Measurements from ENCODE around the gene SLC4A3. TPM values are rescaled to one million over a fixed set of nuclear protein-coding genes. Genes with fewer than 3 reads are reported as not detected.

Gene SLC4A3
- total and polyA plus RNA-seq, 2 of the 13 experiments (the other 11 are each of a cell fraction or from before 2014, with no cell fraction given) = 0.18 to 0.95 TPM

DNA sequence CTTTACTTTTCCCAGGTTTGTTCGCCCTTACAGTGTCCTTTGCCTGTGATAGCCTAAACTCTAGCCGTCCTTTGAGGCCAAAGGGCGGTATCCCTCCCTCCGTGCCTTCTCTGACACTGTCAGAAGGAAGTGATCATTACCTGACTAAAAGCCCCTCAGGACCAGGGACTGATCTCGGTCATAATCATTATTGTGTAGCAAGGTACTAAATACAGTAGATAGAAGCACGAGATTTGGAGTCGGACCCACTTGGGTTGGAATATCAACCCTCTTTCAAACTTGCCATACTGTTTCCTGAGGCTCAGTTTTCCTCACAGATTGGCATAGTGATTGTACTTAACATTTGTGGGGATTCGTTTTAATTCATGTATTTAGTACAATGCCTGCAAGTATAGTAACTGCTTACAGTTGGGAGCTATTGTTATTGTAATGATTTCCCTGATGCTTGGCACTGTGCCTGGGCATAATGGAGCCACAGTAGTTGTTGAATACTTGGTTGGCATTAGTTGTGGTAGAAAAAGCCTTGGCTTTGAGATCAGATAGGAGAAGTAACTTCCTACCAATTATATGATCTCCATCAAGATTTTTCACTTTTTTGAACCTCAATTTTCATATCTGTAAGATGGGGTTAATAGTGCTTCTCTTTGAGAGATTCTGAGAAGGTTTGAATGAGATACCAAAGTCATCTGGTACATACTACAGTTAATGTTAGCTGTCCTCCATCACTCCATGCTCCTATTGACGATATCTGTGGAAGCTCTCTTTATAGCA, 28.9 kb upstream of the SLC4A3 start (continued):
- TF ChIP-seq ZFYVE20 (CRISPR knock-in tag; IDR thresholded peaks at IDR 0.05; ENCODE audit: borderline replicate concordance, low read depth) (no peak), SMC3 (IDR thresholded peaks at IDR 0.05; ENCODE audit: low read length) (peak; percentile 14; the same call in 1 of the 2 replicates), ZNF619 (CRISPR knock-in tag; IDR thresholded peaks at IDR 0.05) (0 out of 2 replicates have a peak, but pooled peaks have one; percentile 13), ZNF724P (CRISPR knock-in tag; IDR thresholded peaks at IDR 0.05; ENCODE audit: borderline replicate concordance) (no peak), ZNF230 (CRISPR knock-in tag; IDR thresholded peaks at IDR 0.05) (peak; percentile 71; the same call in 1 of the 2 replicates), ZFP1 (CRISPR knock-in tag; IDR thresholded peaks at IDR 0.05) (0 out of 2 replicates have a peak, but pooled peaks have one; percentile 4), ZNF816 (CRISPR knock-in tag; IDR thresholded peaks at IDR 0.05; ENCODE audit: borderline replicate concordance) (peak; percentile 47; the same call in 1 of the 2 replicates), ZSCAN22 (CRISPR knock-in tag; IDR thresholded peaks at IDR 0.05) (no peak), ZNF160 (CRISPR knock-in tag; IDR thresholded peaks at IDR 0.05) (0 out of 2 replicates have a peak, but pooled peaks have one; percentile 61), ASH2L (IDR thresholded peaks at IDR 0.05; ENCODE audit: insufficient read length, low read depth, low read length) (peak; percentile 67)
- TF ChIP-seq, protein P1, sequence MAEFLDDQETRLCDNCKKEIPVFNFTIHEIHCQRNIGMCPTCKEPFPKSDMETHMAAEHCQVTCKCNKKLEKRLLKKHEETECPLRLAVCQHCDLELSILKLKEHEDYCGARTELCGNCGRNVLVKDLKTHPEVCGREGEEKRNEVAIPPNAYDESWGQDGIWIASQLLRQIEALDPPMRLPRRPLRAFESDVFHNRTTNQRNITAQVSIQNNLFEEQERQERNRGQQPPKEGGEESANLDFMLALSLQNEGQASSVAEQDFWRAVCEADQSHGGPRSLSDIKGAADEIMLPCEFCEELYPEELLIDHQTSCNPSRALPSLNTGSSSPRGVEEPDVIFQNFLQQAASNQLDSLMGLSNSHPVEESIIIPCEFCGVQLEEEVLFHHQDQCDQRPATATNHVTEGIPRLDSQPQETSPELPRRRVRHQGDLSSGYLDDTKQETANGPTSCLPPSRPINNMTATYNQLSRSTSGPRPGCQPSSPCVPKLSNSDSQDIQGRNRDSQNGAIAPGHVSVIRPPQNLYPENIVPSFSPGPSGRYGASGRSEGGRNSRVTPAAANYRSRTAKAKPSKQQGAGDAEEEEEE (CRISPR knock-in tag; IDR thresholded peaks at IDR 0.05; ENCODE audit: borderline replicate concordance) = 0 out of 2 replicates have a peak, but pooled peaks have one; percentile 74
- TF ChIP-seq, protein P2, sequence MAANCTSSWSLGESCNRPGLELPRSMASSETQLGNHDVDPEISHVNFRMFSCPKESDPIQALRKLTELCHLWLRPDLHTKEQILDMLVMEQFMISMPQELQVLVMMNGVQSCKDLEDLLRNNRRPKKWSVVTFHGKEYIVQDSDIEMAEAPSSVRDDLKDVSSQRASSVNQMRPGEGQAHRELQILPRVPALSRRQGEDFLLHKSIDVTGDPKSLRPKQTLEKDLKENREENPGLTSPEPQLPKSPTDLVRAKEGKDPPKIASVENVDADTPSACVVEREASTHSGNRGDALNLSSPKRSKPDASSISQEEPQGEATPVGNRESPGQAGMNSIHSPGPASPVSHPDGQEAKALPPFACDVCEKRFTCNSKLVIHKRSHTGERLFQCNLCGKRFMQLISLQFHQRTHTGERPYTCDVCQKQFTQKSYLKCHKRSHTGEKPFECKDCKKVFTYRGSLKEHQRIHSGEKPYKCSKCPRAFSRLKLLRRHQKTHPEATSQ (CRISPR knock-in tag; IDR thresholded peaks at IDR 0.05; ENCODE audit: borderline replicate concordance) = 0 out of 2 replicates have a peak, but pooled peaks have one; percentile 12
- TF ChIP-seq, protein P3, sequence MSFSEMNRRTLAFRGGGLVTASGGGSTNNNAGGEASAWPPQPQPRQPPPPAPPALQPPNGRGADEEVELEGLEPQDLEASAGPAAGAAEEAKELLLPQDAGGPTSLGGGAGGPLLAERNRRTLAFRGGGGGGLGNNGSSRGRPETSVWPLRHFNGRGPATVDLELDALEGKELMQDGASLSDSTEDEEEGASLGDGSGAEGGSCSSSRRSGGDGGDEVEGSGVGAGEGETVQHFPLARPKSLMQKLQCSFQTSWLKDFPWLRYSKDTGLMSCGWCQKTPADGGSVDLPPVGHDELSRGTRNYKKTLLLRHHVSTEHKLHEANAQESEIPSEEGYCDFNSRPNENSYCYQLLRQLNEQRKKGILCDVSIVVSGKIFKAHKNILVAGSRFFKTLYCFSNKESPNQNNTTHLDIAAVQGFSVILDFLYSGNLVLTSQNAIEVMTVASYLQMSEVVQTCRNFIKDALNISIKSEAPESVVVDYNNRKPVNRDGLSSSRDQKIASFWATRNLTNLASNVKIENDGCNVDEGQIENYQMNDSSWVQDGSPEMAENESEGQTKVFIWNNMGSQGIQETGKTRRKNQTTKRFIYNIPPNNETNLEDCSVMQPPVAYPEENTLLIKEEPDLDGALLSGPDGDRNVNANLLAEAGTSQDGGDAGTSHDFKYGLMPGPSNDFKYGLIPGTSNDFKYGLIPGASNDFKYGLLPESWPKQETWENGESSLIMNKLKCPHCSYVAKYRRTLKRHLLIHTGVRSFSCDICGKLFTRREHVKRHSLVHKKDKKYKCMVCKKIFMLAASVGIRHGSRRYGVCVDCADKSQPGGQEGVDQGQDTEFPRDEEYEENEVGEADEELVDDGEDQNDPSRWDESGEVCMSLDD (CRISPR knock-in tag; IDR thresholded peaks at IDR 0.05; ENCODE audit: borderline replicate concordance) = 0 out of 2 replicates have a peak, but pooled peaks have one; percentile 41
- TF ChIP-seq, protein P4, sequence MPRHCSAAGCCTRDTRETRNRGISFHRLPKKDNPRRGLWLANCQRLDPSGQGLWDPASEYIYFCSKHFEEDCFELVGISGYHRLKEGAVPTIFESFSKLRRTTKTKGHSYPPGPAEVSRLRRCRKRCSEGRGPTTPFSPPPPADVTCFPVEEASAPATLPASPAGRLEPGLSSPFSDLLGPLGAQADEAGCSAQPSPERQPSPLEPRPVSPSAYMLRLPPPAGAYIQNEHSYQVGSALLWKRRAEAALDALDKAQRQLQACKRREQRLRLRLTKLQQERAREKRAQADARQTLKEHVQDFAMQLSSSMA (CRISPR knock-in tag; IDR thresholded peaks at IDR 0.05) = peak; percentile 2; the same call in 1 of the 2 replicates
